ENCODE results near the gene PJA2.
"Not testable (repeated sequence)": the region's sequence is repeated elsewhere in the genome, so short reads cannot be mapped to it uniquely, and the experiment has no call there.

PJA2 gene

DNA sequence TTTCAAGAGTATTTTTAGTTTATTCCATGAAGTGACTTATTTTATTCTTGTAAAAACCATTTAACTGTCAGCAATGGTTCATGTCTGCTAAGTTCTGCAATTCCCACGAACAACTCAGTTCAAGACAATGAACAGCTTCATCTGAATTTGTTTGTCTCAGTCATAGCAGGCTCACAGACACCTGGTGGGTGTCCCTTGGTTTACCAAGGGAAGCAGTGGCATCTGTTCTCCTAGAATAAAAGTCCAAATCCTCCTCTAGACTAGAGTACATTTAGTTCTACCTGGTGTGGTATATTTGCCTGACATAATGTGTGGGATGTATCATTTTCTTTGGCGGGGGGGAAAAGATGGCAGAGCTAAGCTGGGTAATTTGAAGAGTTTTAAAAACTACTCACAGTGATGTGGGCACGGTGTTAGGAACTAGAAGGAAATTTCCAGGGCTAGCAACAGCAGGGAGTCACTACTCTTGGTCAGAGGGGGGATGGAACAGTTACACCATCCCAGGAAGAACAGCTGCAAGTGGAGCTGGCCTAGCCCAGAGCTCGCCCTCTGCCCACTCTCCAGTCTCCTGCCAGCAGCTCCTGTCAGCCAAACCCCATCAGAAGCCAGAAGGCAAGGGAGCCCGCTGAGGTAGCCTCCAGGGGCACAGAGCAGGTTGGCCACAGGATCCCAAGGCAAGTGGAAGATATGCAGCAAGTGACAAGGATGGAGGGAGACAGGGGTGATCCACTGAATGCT is 100.3 kb downstream of the PJA2 start:
- DNase-seq (ENCODE audit: low read depth): no peak

DNA sequence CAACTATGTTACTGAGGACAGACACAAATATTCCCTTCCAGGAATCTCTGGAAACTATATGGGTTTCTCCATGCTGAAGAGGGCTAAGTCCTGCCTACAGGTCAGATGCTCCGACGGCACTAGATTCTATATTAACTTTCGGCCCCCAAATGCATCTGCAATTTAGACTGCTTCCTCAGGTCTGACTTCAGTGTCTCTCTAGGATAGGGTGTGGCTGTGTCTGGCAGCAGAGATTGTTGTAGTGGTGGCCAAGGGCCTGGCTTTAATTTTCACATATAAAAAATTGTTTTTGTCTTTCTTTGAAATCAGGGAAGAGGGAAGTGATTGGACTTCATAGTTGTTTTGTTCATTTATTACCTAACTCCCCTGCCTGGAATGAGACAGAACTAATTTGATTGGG is 101.8 kb downstream of the PJA2 start:
- DNase-seq (ENCODE audit: low read depth): no peak

DNA sequence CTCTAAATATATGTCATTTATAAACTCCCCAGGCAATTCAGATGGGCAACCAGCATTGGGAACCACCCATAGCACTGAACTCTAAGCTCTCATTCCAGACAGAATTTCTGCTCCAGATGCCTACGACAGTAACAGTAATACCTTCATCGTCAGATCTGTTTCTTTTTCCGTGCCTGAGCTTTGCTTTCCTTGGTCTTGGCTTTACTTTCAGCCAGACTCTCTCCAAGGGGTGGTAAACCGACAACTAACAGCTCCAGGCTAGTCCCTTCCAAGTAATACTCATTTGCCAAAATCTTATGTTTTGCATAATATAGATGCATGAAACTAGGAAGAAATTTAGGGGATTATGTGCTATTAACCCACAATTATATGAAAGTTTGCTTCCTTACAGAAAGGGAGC is 102.3 kb downstream of the PJA2 start:
- DNase-seq (ENCODE audit: low read depth): no peak

DNA sequence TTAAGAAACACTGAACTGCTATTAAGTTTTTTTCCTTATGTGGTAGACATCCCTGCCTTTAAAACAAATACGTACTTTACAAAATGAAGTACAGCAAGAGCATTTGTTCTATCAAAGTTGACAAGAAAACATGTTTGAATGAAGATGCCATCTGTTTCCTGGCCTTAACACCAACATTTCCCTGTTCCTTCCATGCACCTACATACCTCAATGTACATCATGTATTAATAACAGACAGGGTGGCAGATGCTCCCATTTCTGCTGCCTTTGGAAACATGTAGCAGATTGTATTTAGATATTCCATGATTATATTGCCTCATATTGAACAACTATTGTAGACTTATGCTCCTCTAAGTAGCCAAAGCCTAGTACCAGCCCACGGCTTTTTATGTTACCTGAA is 104.4 kb downstream of the PJA2 start:
- DNase-seq (ENCODE audit: low read depth): no peak

DNA sequence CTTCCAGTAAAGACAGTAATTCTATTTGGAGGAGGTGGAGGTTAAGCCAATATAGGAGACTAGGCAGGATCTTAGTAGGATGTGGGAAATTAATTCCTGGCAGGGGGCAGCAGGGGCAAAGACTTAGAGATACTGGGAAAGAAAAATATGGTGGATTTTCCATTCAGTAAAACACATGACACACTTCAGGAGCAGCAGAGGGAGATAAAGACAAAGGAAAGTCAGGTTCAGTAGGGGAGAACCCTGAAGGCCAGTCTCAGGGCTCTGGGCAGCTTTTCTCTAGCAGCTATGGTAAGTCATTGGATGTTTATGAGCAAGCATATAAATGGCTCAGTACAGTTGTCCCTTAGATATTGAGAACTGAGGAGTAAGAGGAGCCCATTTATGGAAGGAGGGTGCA is 105.5 kb downstream of the PJA2 start:
- DNase-seq (ENCODE audit: low read depth): no peak

DNA sequence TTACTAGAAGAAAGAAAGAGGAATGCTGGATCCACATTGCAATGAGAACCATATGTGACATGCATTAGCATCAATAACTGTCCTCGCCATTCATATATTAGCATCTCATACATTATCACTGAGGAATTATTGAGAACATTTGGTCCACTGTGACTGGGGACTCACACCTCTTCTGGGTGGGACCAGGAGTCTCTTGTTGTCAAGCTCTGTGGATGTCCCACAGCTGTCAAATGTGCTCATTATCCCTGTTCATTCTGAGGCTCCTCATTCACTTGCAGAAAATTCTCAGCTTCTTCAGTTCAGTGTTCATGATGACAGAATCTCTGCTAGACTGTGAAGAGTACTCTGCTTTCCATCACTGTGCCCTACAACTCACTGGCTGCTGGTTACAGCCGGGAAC is 109.4 kb downstream of the PJA2 start:
- DNase-seq (ENCODE audit: low read depth): no peak

DNA sequence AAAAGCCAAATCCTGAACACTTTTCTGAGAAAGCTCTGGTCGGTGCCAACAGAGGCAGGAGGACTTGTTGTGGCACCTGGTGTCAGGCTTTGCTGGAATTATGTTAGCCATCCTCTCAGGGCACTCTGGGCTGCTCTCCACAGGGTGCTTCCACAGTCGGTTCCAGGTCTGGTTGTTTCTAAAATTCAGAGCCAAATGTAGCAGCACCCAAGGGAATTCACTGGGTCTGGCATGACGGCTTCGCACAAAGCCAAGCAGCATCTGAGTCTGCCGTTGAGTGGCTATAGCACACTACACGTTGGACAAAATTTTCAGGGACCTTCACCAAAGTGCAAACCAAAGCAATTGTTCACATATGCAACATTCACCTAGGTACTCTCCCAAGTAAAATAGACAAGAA is 110.2 kb downstream of the PJA2 start:
- DNase-seq (ENCODE audit: low read depth): no peak

DNA sequence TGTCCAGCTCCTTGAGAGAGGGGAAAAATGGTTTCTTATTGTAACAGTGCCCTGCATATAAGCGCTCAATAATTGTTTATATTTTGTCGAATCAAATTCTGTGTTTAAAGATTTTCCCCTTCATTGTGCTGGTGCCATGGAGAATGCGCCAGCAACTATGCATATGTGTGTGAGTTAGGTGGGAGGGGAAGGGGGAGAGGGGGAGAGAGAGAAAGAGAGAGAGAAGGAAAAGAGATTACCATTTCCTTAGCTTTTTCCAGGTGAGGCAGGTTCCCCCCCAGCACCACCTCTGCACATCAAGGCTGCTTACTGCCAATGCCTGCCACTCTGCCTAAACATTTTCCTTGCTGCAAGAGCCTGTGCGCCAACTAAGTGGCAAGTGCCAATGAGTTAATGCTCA is 111.0 kb downstream of the PJA2 start:
- DNase-seq (ENCODE audit: low read depth): no peak

DNA sequence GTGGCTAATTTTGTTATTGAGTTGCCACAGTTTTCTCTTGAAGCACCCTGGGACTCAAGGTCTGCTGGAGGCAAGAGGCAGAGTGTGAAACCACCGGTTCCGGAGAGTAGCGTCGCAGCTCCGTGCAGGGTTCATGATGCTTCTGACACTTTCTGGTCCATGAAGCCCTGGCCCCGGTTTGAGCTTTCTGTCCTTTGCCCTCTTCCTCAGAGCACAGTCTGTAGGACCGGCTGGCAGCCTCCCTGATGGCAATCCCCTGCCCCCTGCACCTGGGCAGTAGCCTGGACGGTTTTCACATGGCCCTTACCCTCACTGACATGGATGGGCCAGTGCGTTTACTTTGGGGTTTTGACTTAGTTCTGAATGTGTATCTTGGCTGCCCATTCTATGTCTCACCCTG is 111.9 kb downstream of the PJA2 start:
- no peak for DNase-seq (ENCODE audit: low read depth)

DNA sequence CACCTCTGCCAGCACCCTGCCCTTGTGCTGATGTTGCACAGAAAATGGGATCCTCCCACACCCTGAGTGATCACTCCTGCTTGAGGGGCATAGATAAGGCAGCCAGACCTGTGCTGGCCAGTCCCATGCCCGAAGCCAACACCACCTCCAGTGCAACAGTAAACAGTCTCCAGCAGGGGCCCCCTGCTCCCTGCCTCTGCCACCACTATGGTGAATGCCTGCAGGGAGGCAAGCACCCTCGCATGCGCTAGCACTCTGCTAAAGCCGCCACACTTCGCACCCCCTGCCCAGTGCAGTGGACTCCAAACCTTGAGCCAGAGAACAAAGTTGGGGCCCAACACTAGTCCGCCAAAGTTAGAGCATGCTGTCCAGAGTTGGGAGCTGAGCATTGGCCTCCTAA is 118.7 kb downstream of the PJA2 start:
- no peak for DNase-seq (ENCODE audit: low read depth)

DNA sequence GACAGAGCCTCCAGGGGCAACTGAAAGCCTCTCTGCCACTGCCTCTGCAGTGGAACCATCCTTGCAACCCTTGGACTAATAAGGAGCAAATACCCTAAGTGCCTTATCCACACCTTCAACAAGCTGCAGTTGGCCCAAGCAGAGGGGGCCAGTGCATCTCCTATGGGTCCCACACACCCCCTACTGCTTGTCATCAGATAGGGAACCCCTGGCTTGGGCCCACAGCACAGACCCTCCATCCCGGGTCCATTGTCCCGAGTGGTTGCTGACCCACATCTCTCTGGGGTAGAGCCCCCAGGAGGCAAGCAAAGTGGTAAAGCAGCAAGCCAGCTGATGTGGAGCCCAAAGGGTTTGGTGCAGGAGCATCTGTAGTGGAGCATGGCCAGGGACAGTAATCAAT is 119.5 kb downstream of the PJA2 start:
- DNase-seq (ENCODE audit: low read depth): no peak

DNA sequence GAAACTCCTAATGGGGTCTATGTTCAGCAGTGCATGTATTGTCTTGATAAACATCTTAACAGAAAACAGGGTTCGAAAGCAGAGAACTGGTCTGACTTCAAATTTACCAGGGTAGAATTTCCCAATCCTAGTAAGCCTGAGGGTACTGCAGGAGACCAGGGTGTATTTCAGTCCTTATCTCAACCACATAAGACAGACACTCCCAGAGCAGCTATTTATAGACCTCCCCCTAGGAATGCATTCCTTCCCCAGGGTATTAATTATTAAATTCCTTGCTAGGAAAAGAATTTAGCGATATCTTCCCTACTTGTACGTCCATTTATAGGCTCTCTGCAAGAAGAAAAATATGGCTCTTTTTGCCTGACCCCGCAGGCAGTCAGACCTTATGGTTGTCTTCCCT is 123.1 kb downstream of the PJA2 start:
- not testable (repeated sequence) for DNase-seq (ENCODE audit: low read depth)
